Upper lobe of left lung (tissue), 4 donors: Measurements from ENCODE around the gene ACSL3.

ENCODE experiments used
- EP300 ChIP-seq, 4 donors: sonication (generic); formaldehyde crosslinking; IDR thresholded peaks; one replicate each; pipeline ENCODE4 v1.5.1; 2017; ENCODE audit warnings: antibody characterized with exemption in 4 of 4, control low read depth in 2 of 4
- POLR2A ChIP-seq, 4 donors: fragments of 450-650 bp; IDR thresholded peaks; one replicate each; pipeline ENCODE4 v1.5.1; 2016 to 2017; ENCODE audit warnings: antibody characterized with exemption in 4 of 4, mild to moderate bottlenecking in 2 of 4
- POLR2AphosphoS5 ChIP-seq, 2 donors: sonication (generic); formaldehyde crosslinking; IDR thresholded peaks; one replicate each; pipeline ENCODE4 v1.5.1; 2017; ENCODE audit warnings: antibody characterized with exemption in 2 of 2
- TF ChIP-seq, protein P1 (sequence below), 6 experiments: fragments of 450-650 bp in 4 of 6; fragments of 200-600 bp in 2 of 6; sonication (generic) in 2 of 6; IDR thresholded peaks; one replicate each; pipeline ENCODE4 v1.5.1; 2016 to 2019; ENCODE audit warnings: antibody characterized with exemption in 6 of 6

DNA sequence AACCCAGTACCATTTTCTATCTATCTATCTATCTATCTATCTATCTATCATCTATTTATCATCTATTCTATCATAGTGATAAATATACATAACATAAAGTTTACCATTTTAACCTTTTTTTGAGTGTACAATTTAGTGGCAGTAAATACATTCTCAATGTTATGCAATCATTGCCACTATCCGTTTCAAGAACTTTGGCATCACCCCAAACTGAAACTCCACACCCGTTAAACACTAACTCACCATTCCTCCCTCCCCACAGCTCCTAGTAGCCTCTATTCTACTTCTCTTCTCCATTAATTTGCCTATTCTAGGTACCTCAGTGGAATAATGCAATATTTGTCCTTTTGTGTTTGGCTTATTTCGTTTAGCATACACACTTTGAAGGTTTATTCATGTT, 108.7 kb downstream of the ACSL3 start:
- TF ChIP-seq, protein P1, sequence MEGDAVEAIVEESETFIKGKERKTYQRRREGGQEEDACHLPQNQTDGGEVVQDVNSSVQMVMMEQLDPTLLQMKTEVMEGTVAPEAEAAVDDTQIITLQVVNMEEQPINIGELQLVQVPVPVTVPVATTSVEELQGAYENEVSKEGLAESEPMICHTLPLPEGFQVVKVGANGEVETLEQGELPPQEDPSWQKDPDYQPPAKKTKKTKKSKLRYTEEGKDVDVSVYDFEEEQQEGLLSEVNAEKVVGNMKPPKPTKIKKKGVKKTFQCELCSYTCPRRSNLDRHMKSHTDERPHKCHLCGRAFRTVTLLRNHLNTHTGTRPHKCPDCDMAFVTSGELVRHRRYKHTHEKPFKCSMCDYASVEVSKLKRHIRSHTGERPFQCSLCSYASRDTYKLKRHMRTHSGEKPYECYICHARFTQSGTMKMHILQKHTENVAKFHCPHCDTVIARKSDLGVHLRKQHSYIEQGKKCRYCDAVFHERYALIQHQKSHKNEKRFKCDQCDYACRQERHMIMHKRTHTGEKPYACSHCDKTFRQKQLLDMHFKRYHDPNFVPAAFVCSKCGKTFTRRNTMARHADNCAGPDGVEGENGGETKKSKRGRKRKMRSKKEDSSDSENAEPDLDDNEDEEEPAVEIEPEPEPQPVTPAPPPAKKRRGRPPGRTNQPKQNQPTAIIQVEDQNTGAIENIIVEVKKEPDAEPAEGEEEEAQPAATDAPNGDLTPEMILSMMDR (IDR thresholded peaks at IDR 0.05): no peak
- no peak for TF ChIP-seq POLR2AphosphoS5 (IDR thresholded peaks at IDR 0.05)
- no peak for TF ChIP-seq POLR2A (IDR thresholded peaks at IDR 0.05)
- no peak for TF ChIP-seq EP300 (IDR thresholded peaks at IDR 0.05)
